Transverse colon (tissue), 4 donors: ENCODE results near the gene TYW1.
A peak's percentile ranks its signal among the peaks of the same experiment; 100 is the strongest.
"Not testable (repeated sequence)": the region's sequence is repeated elsewhere in the genome, so short reads cannot be mapped to it uniquely, and the experiment has no call there.

Experiments used
- CTCF ChIP-seq, 5 experiments: fragments of 200-600 bp in 3 of 5; fragments of 450-650 bp in 2 of 5; sonication (generic) in 3 of 5; IDR thresholded peaks; 1 replicate in 2 of 5; 2 replicates in 3 of 5; pipeline ENCODE4 v1.5.1; 2016 to 2017; ENCODE audit warnings: antibody characterized with exemption in 5 of 5, inconsistent platforms in 3 of 5, mild to moderate bottlenecking in 2 of 5, moderate library complexity in 1 of 5
- EP300 ChIP-seq: sonication (generic); formaldehyde crosslinking; IDR thresholded peaks from one replicate; pipeline ENCODE4 v1.6.1; 2017; ENCODE audit warnings: antibody characterized with exemption, low read depth
- POLR2A ChIP-seq: fragments of 450-650 bp; IDR thresholded peaks from one replicate; pipeline ENCODE4 v1.6.1; 2016; ENCODE audit warnings: antibody characterized with exemption, mild to moderate bottlenecking, moderate library complexity
- POLR2AphosphoS5 ChIP-seq, 3 donors: sonication (generic); formaldehyde crosslinking; IDR thresholded peaks; one replicate each; pipeline ENCODE4 v1.6.1; 2016; ENCODE audit warnings: antibody characterized with exemption in 3 of 3

- TF ChIP-seq EP300; POLR2AphosphoS5 (IDR thresholded peaks at IDR 0.05); POLR2A: not testable (repeated sequence)
- peak in 4 of 5 experiments; percentile 30 to 41 (median 35) for TF ChIP-seq CTCF (IDR thresholded peaks at IDR 0.05)
Observed at GRCh38 chr7:67040832-67041231, 44.2 kb downstream of the TYW1 start.
